SU-DHL-6 (cell line): ENCODE data around the gene SFT2D3.

Experiments used
- EZH2phosphoT487 ChIP-seq: fragments of 200-600 bp; sonication (generic), shearing (Covaris generic); conservative IDR thresholded peaks from 2 replicates; pipeline ENCODE4 v1.6.1; 2018; ENCODE audit warnings: mild to moderate bottlenecking, antibody characterized with exemption, low read length, moderate library complexity, mixed read lengths
- TF ChIP-seq, protein P1 (sequence below): fragments of 200-600 bp; sonication (generic); IDR thresholded peaks from one replicate; pipeline ENCODE4 v1.5.1; 2017; ENCODE audit warnings: antibody characterized with exemption, mild to moderate bottlenecking, low read length, moderate library complexity; ENCODE audit not compliant: insufficient read depth, poor library complexity, severe bottlenecking

DNA sequence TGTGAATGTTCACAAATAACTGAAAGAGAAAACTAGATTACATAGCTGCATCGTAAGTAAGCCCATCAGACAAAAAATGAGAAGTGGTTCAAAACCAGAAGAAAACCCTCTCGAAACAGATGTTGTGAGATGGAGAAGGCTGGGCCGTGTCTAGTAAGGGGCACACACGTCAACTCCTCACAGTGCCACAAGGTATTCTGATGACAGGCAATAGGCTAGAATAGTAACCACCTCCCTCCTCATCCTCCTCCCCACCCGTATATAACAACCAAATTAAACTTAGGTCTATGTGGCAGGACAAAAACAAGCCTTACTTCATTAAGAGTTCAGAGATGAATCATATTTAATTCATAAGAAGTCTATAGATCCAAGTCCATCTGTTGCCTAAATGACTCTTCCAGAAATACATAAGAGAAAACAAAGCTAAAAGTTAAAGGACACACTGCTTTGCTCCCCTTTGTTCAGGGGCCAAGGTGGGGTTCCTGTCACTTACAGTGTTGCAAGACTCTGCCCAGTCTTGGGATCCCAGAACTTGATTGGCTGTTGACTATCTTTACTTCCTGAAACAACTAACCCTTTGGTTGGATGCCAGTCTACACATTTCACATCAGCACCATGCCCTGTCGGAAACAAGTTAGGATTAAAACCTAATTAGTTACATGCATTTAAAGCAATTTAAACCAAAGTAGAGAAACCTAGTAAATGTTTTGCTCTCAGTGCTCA lies 25.0 kb downstream of the SFT2D3 start:
- TF ChIP-seq, protein P1, sequence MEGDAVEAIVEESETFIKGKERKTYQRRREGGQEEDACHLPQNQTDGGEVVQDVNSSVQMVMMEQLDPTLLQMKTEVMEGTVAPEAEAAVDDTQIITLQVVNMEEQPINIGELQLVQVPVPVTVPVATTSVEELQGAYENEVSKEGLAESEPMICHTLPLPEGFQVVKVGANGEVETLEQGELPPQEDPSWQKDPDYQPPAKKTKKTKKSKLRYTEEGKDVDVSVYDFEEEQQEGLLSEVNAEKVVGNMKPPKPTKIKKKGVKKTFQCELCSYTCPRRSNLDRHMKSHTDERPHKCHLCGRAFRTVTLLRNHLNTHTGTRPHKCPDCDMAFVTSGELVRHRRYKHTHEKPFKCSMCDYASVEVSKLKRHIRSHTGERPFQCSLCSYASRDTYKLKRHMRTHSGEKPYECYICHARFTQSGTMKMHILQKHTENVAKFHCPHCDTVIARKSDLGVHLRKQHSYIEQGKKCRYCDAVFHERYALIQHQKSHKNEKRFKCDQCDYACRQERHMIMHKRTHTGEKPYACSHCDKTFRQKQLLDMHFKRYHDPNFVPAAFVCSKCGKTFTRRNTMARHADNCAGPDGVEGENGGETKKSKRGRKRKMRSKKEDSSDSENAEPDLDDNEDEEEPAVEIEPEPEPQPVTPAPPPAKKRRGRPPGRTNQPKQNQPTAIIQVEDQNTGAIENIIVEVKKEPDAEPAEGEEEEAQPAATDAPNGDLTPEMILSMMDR: no peak
- no peak for TF ChIP-seq EZH2phosphoT487
